Right ventricle myocardium superior (tissue), 1 donor: ENCODE measurements around the gene WWOX. TPM values are rescaled to one million over a fixed set of nuclear protein-coding genes. Genes with fewer than 3 reads are reported as not detected.
"Not testable (repeated sequence)": the region's sequence is repeated elsewhere in the genome, so short reads cannot be mapped to it uniquely, and the experiment has no call there.

Experiments used
- ATAC-seq: fragments of 200-7000 bp; cut with Tn5 transposase; one replicate; pipeline ENCODE4 v1.9.1; 2020; ENCODE audit warnings: mild to moderate bottlenecking; ENCODE audit not compliant: poor library complexity
- DNase-seq: peaks from one replicate; pipeline ENCODE4 v3.0.0-alpha.2; 2020
- intact Hi-C: fragments of 100-400 bp; cut with DNase I; formaldehyde crosslinking; loops from one replicate; pipeline ENCODE4 v1.11.2; 2022
- long read RNA-seq: library from polyadenylated mRNA; unstranded; transcript quantifications from one replicate; pipeline ENCODE4 v2.0.0, GENCODE V29; 2021
- total RNA-seq: library from RNA; stranded (reverse); fragmentation: NEBNext Ultra II Directional; extraction: Animal tissue kit (Norgen Biotek cat#: 25700); gene quantifications from one replicate; pipeline ENCODE4 v1.2.1, GENCODE V29; 2021
- donor health status: DM: no; HTN: yes; CAD: no; lungs with severe emphysema.

WWOX gene
- total RNA-seq = 11.5 TPM
- long read RNA-seq, partial matches to known transcripts = 0 of 4 reads
- long read RNA-seq, other reads (novel, unspliced or antisense) = 4 of 4 reads

DNA sequence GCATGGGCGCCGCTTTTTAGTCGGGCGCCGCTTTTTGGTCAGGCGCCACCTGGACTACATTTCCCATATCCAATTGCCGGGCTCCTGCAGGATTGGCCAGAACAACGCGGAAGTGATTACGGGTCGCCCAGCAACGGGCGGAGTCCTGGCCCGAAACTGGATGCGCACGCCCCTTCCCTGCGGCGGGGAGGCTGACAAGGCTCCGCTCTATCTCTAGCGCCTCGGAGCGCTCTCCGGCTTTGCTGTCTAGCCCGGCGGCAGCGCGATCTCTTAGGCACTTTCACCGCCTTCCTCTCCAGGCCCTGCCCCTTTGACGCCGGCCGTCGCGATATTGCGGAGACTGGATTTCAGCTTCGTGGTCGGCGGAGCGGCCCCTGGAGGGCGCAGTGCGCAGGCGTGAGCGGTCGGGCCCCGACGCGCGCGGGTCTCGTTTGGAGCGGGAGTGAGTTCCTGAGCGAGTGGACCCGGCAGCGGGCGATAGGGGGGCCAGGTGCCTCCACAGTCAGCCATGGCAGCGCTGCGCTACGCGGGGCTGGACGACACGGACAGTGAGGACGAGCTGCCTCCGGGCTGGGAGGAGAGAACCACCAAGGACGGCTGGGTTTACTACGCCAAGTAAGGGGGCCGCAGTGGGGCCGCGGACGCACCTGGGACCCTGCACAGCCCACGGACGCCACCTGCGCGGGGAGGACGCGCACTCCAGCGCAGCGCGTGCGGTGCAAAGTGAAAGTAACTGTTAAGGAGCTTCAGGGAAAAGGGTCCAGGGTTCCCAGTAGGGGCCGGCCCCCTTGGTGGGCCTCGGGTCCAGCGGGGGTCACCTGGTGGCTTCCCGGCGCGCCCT is at the start of gene WWOX:
Gene WWOX, plus strand, starts transcription at position 384 of the 841 bp plus-strand sequence.
- ATAC-seq = peak; percentile 97
- DNase-seq = peak; percentile 98
- intact Hi-C loops = no loop called here

DNA sequence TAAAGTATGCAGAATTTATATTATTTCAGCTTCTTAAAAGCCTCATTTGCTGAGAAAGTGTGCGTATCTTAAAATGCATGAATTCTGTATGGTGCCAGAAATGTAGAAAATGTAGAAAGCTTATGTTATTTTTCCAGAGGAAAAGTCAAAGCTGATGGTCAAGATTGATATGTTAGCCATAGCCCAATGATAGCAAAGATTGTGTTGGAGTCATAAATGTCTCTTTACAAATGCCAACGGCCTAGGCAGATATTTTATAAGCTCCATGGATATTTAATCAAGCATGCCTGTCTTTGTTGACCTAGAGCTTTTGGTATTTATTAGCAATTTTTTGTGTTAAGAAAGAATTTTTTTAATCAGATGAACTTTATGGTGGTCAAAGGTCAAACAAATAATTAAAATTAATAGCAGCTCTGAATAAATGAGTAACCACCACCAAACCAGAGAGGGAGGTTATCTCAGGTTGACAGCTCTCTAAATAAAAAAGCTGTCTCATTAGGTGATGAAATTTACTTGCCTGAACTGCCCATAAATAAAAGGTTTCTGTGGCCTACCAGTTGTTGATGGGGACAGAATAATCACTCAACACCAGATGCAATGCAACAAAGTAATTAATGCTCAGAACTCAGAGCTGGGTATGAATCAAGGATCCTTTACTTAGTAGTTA is 48.6 kb upstream of the WWOX start:
- DNase-seq (no peak), ATAC-seq (no peak)
- intact Hi-C loops = no loop called here

GRCh38 chr16:78057803-78058564 is 41.5 kb upstream of the WWOX start:
- DNase-seq (no peak), ATAC-seq (no peak)
- intact Hi-C loops = no loop called here

DNA sequence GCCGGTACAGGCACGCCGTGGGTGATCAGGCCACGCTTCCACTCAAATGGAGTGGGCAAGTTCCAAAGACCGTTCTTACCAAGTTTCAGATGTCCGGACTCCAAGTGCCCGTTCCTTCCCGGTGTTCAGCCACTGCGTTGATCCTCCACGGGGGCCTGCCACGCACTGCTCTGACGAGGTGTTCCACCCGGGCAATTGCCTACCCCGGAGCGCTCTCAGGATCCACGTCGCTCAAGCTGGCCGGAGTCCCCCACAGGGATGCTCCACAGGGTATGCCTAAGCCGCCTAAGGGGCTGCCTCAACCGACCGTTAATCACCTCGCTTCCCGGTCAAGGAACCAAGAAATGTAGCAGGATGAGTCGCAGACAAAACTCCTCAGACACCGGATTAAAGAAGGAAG is 39.6 kb upstream of the WWOX start:
- DNase-seq, intact Hi-C loops, ATAC-seq: not testable (repeated sequence)

DNA sequence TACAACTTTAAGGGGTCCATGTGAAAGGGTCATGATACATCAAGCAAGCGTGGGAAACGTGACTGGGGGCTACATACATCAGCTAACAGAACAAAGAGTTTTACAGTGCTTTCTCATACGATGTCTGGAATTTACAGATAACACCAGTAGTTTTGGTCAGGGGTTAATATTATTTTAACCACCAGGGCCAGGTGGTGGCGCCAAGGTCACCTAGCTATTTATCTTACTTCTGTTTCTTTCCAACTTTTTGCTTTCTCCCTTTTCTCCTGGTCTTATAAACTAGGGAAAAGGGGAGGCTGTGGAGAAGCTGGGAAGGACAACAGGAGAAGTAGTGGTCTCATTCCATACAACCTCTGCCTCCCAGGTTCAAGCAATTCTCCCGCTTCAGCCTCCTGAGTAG is 39.2 kb upstream of the WWOX start:
- ATAC-seq = no peak
- DNase-seq = no peak
- intact Hi-C loops = no loop called here

GRCh38 chr16:78060809-78061208 is 38.6 kb upstream of the WWOX start:
- intact Hi-C loops = no loop called here
- DNase-seq (no peak), ATAC-seq (no peak)

GRCh38 chr16:78065319-78065718 is 34.1 kb upstream of the WWOX start:
- DNase-seq (no peak), ATAC-seq (no peak)
- intact Hi-C loops = no loop called here

DNA sequence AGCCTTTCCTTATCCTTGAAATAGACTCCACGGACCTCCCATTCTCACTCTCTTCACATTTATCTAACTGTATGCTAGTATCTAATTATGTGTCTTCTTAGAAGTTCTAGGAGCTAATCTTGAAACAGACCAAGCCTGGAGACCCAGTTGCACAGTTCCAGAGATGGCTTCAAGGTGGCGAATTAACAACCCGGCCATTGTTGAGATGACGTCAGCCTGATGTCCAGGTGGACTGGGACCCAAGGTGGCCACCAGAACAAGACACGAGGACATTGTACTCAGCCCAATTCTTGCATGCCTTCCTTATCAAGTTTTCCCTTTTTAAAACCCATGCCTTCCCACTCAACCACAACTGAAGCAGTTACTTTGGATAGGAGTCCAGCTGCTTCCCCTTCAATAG is 29.5 kb upstream of the WWOX start:
- intact Hi-C loops = no loop called here
- DNase-seq (no peak), ATAC-seq (no peak)

- intact Hi-C loops = no loop called here
- no peak for ATAC-seq
- DNase-seq = no peak
Measured at GRCh38 chr16:78072275-78072674, 27.2 kb upstream of the WWOX start.

GRCh38 chr16:78075800-78076199 is 23.7 kb upstream of the WWOX start:
- intact Hi-C loops = no loop called here
- DNase-seq (no peak), ATAC-seq (no peak)

DNA sequence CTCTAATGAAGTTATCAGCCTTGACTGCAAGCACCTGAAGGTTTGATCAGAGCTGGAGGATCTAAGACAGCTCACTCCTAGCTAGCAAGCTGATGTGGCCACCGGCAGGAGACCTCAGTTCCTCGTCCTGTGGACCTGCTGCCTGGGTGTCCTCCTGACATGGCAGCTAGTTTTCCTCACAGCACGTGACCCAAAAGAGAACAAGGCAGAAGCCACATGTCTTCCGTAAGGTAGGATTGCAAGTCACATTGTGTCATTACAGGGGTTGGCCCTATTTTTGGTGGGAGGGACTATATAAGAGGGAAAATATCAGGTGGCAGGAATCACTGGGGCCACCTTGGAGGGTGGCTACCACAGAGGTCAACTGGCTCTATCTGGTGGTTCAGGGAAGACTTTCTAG is 18.1 kb upstream of the WWOX start:
- intact Hi-C loops = no loop called here
- DNase-seq (no peak), ATAC-seq (no peak)

DNA sequence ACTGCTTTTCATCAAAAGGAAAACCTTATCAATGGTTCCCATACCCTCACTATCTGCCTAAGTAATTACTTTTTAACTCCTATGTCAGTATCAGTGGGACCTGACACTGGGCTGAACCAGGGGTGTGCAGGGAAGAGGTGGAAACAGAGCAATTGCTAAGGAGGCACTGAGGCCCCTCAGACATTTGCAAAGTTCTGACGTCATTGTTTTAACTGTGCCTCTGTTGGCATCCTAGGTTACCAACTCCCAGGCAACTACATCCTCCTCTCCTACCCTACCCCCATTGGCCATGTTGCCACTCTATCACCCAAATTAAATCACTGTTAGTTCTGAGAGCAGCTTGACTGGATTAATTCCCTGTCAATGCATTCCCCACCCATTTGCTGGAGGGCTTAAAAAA is 8.0 kb upstream of the WWOX start:
- DNase-seq = no peak
- intact Hi-C loops = no loop called here
- ATAC-seq = no peak

DNA sequence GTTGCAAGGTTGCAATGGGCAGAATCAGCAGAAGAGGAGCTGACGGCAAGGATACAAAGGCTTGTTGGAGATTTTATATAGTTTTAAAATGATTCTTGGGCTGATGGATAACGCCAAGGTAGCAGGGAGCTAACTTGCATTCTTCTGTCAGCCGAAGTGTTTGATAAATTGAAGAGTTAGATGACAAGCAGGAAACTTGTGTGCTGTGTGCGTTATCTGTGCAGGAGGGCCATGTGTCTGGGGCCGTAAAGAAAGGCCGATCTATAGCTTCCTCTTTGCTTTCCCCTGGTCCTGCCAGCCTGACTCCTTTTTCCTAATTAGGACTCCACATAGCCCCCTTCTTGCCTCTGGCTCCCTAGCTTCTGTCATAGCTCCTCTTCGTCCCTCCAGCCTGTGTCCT is 6.7 kb upstream of the WWOX start:
- intact Hi-C loops = no loop called here
- ATAC-seq (no peak), DNase-seq (no peak)

DNA sequence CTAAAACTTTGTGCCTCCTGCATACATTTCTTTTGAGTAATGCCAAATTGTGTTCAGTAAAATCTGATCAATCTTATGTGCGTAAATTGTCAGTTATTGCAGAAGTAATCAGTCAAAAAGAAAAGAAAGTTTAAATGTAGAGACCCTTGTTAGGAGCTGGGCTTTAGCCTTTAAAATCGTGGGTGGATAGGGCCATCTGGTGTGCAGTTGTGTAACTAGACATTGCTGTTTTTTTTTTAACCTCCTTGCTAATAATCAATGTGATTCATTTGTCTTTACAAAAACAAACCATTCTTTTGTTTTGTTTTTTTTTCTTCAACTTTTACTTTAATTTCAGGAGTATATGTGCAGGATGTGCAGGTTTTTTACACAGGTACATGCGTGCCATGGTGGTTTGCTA is 5.3 kb upstream of the WWOX start:
- ATAC-seq (no peak), DNase-seq (no peak)
- intact Hi-C loops = no loop called here

GRCh38 chr16:78094998-78095397 is 4.5 kb upstream of the WWOX start:
- no peak for ATAC-seq
- DNase-seq = no peak
- intact Hi-C loops = no loop called here

DNA sequence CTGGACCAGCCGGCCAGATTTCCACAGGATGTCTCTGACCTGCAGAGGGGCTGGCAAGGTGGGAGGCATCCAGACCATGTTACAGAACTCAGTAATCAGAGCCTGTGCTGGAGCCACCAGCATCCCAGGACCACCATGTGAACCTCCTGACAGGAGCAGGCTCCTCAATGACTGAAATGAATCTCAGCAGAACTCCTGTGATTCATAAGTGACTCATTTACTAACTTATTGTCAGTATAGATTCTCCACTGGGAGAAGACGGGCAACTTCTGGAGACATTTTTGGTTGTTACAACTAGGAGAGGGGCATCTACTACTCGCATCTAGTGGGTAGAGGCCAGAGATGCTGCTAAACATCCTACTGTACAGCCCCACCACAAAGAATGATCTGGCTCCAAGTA is 3.1 kb upstream of the WWOX start:
- ATAC-seq = no peak
- intact Hi-C loops = no loop called here
- DNase-seq = no peak

GRCh38 chr16:78097548-78097947 is 1.9 kb upstream of the WWOX start:
- no peak for ATAC-seq
- no peak for DNase-seq
- intact Hi-C loops = no loop called here

DNA sequence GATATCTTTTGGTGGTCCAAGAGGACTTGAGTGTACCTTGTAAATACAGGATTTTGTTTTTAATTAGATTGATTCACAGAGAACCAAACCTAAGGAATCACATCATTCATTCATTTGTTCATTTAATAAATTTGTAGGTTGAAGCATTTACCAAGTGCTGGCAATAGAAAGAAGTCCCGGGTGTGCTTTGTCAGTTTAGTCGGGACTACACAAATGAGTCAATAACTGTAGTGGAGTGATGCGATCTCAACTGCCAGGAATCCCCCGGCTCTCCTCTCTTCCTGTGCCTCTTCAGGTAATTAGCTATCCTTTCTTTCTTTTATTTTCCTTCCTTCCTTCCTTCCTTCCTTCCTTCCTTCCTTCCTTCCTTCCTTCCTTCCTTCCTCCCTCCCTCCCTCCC is 1.4 kb upstream of the WWOX start:
- ATAC-seq = no peak
- intact Hi-C loops = no loop called here
- DNase-seq = no peak

DNA sequence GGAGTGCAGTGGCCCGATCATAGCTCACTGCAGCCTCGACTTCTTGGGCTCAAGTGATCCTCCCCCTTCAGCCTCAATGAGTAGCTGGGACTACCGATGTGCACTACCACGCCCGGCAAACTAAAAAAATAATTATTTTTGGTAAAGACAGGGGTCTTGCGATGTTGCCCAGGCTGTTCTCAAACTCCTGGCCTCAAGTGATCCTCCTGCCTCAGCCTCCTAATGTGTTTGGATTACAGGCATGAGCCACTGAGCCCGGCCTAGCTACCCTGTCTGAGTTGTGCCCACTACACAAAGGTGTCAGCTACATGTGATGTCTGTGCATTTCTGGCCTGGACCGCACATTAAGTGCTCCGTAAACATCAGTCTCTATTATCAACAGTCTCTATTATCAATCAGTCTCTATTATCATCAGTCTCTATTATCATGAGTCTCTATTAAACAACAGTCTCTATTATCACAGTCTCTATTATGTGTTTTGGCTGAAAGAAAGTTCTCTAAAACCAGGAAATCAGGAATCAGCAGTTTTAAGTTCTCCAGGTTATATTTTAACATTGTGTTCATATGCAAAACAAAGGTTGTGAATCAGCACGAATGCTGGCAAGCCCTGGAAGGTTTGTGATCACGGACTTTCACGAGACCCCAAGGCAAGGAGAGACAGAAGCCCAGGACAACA is 721 bp upstream of the WWOX start:
- ATAC-seq = no peak
- no peak for DNase-seq
- intact Hi-C loops = no loop called here
